Trophoblast cell (in vitro differentiated cells and primary cell): ENCODE measurements around the gene COMMD1.

Experiments
- DNase-seq, 2 donors: peaks; one replicate each; pipeline ENCODE4 v3.0.0-alpha.2; 2016
- H2AFZ ChIP-seq: 2 replicates; pipeline ENCODE4 v1.6.1; 2013; ENCODE audit warnings: low read length, moderate library complexity, mild to moderate bottlenecking; ENCODE audit not compliant: insufficient read depth, poor library complexity
- H2AK5ac ChIP-seq: 2 replicates; pipeline ENCODE4 v1.6.1; 2013; ENCODE audit warnings: mild to moderate bottlenecking, low read length
- H2BK120ac ChIP-seq: 2 replicates; pipeline ENCODE4 v1.6.1; 2013; ENCODE audit warnings: low read length, mild to moderate bottlenecking, moderate library complexity; ENCODE audit not compliant: insufficient read depth, poor library complexity
- H2BK12ac ChIP-seq: 2 replicates; pipeline ENCODE4 v1.6.1; 2013; ENCODE audit warnings: mild to moderate bottlenecking, low read length, moderate library complexity
- H2BK5ac ChIP-seq: 2 replicates; pipeline ENCODE4 v1.6.1; 2013; ENCODE audit warnings: low read length, low read depth, moderate library complexity, mild to moderate bottlenecking; ENCODE audit not compliant: poor library complexity
- H3K14ac ChIP-seq: 2 replicates; pipeline ENCODE4 v1.6.1; 2013; ENCODE audit warnings: mild to moderate bottlenecking, low read length
- H3K18ac ChIP-seq: 2 replicates; pipeline ENCODE4 v1.6.1; 2013; ENCODE audit warnings: mild to moderate bottlenecking, low read length
- H3K23ac ChIP-seq: 2 replicates; pipeline ENCODE4 v1.6.1; 2013; ENCODE audit warnings: low read length
- H3K27ac ChIP-seq: 2 replicates; pipeline ENCODE4 v1.5.1; 2013; ENCODE audit warnings: low read depth, mild to moderate bottlenecking, inconsistent platforms, low read length, moderate library complexity
- H3K27me3 ChIP-seq: 2 replicates; pipeline ENCODE4 v1.6.1; 2013; ENCODE audit warnings: inconsistent platforms, mild to moderate bottlenecking, low read length, moderate library complexity; ENCODE audit not compliant: insufficient read depth
- H3K36me3 ChIP-seq, 2 experiments: 1 replicate in 1 of 2; 2 replicates in 1 of 2; pipeline ENCODE4 v1.6.1; 2013; ENCODE audit warnings: low read length in 2 of 2, mild to moderate bottlenecking in 2 of 2, moderate library complexity in 1 of 2; ENCODE audit not compliant: insufficient read depth in 2 of 2, control insufficient read depth in 1 of 2
- H3K4ac ChIP-seq: 2 replicates; pipeline ENCODE4 v1.6.1; 2013; ENCODE audit warnings: low read depth, mild to moderate bottlenecking, low read length, moderate library complexity
- H3K4me1 ChIP-seq, 2 experiments: 1 replicate in 1 of 2; 2 replicates in 1 of 2; pipeline ENCODE4 v1.6.1; 2013; ENCODE audit warnings: low read length in 2 of 2, mild to moderate bottlenecking in 2 of 2, moderate library complexity in 1 of 2; ENCODE audit not compliant: insufficient read depth in 2 of 2, control insufficient read depth in 1 of 2
- H3K4me2 ChIP-seq: 2 replicates; pipeline ENCODE4 v1.6.1; 2013; ENCODE audit warnings: inconsistent platforms, mild to moderate bottlenecking, low read length, moderate library complexity
- H3K4me3 ChIP-seq: 2 replicates; pipeline ENCODE4 v1.5.1; 2013; ENCODE audit warnings: mild to moderate bottlenecking, low read depth, low read length, inconsistent platforms
- H3K79me1 ChIP-seq: one replicate; pipeline ENCODE4 v1.6.1; 2013; ENCODE audit warnings: low read length
- H3K79me2 ChIP-seq: 2 replicates; pipeline ENCODE4 v1.6.1; 2013; ENCODE audit warnings: low read length, mild to moderate bottlenecking; ENCODE audit not compliant: control insufficient read depth, insufficient read depth, poor library complexity
- H3K9ac ChIP-seq: 2 replicates; pipeline ENCODE4 v1.6.1; 2013; ENCODE audit warnings: mild to moderate bottlenecking, low read length
- H3K9me3 ChIP-seq: 2 replicates; pipeline ENCODE4 v1.6.1; 2013; ENCODE audit warnings: low read depth, mild to moderate bottlenecking, control low read depth, inconsistent platforms, low read length; ENCODE audit not compliant: insufficient read depth
- H4K12ac ChIP-seq: 2 replicates; pipeline ENCODE4 v1.6.1; 2013; ENCODE audit warnings: low read depth, mild to moderate bottlenecking, low read length, moderate library complexity
- H4K8ac ChIP-seq: 2 replicates; pipeline ENCODE4 v1.6.1; 2013; ENCODE audit warnings: low read depth, mild to moderate bottlenecking, low read length, moderate library complexity
- H4K91ac ChIP-seq: one replicate; pipeline ENCODE4 v1.6.1; 2013; ENCODE audit warnings: low read depth, mild to moderate bottlenecking, low read length, moderate library complexity
- WGBS: extraction: QIAGEN DNeasy Blood & Tissue Kit; methylation state at CpG from one replicate; pipeline ENCODE4 v1.1.7; 2013; ENCODE audit warnings: missing lambda C conversion rate; ENCODE audit not compliant: insufficient read length, insufficient coverage; ENCODE audit errors: extremely low coverage; 5-methylcytosine and 5-hydroxymethylcytosine counted together

COMMD1 gene

DNA sequence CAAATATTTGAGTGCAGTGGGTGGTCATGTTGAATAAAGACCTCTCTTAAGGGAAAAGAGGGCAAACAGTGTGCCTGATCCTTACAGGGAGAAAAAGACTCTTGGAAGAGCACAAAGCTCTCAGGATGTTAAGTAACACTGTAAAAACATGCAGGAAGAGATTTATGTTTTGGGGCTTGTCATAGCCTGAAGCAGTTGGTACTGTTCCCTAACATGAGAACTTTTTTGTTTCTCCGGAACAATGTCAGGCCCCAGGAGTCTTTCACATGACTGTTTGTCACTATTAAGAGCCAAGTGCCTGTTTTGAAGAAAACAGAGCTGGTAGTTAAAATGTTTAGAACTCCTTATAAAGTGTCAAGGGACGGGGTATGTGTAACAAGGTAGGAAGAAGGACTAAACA, 206.7 kb downstream of the COMMD1 start:
- Histone ChIP-seq H3K14ac (no peak overlapping the region), H3K27me3 (no peaks in the 10 kb centered on the region), H3K4ac (no peak overlapping the region), H3K4me3 (no peak overlapping the region), H2BK120ac (no peak overlapping the region), H2BK12ac (no peak overlapping the region), H4K8ac (no peak overlapping the region), H4K91ac (no peak overlapping the region), H3K18ac (no peak overlapping the region), H2BK5ac (no peak overlapping the region), H3K23ac (no peak overlapping the region), H3K36me3 (no peaks in the 10 kb centered on the region), H3K4me2 (no peak overlapping the region), H3K27ac (peak overlapping the region; percentile 8), H2AK5ac (no peak overlapping the region), H3K4me1 (peaks cover 2 to 6% of the 10 kb centered on the region in 2 experiments), H3K9ac (no peak overlapping the region), H3K79me1 (peaks cover 2% of the 10 kb centered on the region), H3K79me2 (no peaks in the 10 kb centered on the region), H2AFZ (no peak overlapping the region), H4K12ac (no peak overlapping the region), H3K9me3 (no peaks in the 10 kb centered on the region)
- no CpG with 5 or more reads among the region's 2 CpGs for WGBS
- DNase-seq: no peak

DNA sequence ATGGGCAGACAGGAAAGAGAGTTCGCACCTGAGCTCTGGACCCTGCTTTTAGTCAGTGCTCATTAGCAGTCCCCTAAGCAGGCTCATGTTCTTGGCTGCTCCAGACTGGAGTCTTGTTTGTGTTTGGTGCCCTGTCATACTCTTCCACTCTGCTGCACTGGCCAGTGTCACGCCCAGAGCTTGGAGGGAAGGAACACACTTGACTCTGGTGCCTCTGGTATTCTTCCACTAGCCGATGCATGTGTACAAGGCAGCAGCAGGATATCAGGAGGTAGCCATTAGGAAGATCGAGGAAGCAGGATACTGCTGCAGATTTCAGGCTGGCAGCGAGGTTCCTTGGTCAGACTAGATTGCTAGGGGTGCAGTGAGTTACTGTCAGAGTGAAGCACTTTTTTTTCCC, 209.1 kb downstream of the COMMD1 start:
- peaks cover 2 to 6% of the 10 kb centered on the region in 2 experiments for H3K4me1 ChIP-seq
- H3K4ac ChIP-seq: no peak overlapping the region
- H3K27ac ChIP-seq: no peak overlapping the region
- H3K9me3 ChIP-seq: no peaks in the 10 kb centered on the region
- H2BK12ac ChIP-seq: no peak overlapping the region
- no peak overlapping the region for H2BK5ac ChIP-seq
- no peak overlapping the region for H4K8ac ChIP-seq
- H2AK5ac ChIP-seq: no peak overlapping the region
- no peak overlapping the region for H3K9ac ChIP-seq
- H3K36me3 ChIP-seq: no peaks in the 10 kb centered on the region
- no peak overlapping the region for H2BK120ac ChIP-seq
- no peak overlapping the region for H4K12ac ChIP-seq
- H3K79me1 ChIP-seq: peaks cover 2% of the 10 kb centered on the region
- WGBS: no CpG with 5 or more reads among the region's 5 CpGs
- H3K27me3 ChIP-seq: no peaks in the 10 kb centered on the region
- no peak overlapping the region for H3K14ac ChIP-seq
- no peak overlapping the region for H2AFZ ChIP-seq
- H3K4me3 ChIP-seq: no peak overlapping the region
- H3K79me2 ChIP-seq: no peaks in the 10 kb centered on the region
- no peak overlapping the region for H3K4me2 ChIP-seq
- no peak for DNase-seq
- no peak overlapping the region for H3K18ac ChIP-seq
- no peak overlapping the region for H4K91ac ChIP-seq
- no peak overlapping the region for H3K23ac ChIP-seq

DNA sequence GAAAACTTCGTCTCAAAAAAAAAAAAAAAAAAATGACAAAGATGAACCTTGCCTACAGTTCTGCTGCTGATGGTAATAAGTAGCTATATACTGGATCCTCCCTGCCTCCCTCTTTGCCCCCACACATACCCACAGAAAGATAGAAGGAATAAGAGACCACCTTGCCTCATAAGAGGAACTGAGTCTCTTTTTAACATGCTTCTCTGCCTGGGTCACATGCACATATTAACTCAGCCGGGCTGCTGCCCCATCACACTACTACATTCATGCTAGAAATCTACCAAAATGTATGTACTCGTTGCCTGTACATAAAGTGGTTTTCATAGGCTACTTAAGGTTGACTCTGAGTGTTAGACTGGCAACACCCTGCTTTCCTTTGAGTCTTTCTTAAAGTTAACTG, 211.5 kb downstream of the COMMD1 start:
- Histone ChIP-seq H3K23ac (no peak overlapping the region), H3K36me3 (no peaks in the 10 kb centered on the region), H3K27ac (no peak overlapping the region), H3K9ac (no peak overlapping the region), H4K91ac (no peak overlapping the region), H3K27me3 (no peaks in the 10 kb centered on the region), H3K79me1 (no peaks in the 10 kb centered on the region), H4K12ac (no peak overlapping the region), H4K8ac (no peak overlapping the region), H2AK5ac (no peak overlapping the region), H3K14ac (no peak overlapping the region), H2BK12ac (no peak overlapping the region), H3K4ac (no peak overlapping the region), H2BK120ac (no peak overlapping the region), H3K79me2 (no peaks in the 10 kb centered on the region), H3K4me2 (no peak overlapping the region), H3K18ac (no peak overlapping the region), H2BK5ac (no peak overlapping the region), H2AFZ (no peak overlapping the region), H3K9me3 (no peaks in the 10 kb centered on the region), H3K4me3 (no peak overlapping the region), H3K4me1 (peaks cover 2 to 4% of the 10 kb centered on the region in 2 experiments)
- DNase-seq: no peak
- no CpG with 5 or more reads among the region's 3 CpGs for WGBS

DNA sequence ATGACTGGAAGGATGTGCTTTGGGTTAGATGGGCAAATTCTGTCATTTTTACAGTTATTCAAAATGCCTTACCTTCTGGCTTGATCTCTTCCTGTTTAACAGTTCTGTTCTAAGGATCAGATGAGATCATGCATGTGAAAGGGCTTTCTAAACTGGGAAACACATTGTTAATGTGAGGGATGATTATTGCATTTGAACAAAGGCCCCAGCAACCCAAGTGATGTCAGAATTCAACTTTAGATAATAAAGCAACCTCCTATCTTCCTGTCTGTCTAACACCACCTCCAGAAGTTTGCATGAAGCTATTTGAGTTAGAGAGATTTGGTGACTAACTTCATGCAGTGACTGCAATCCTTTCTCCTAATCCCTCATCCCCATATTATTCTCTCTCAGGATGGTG, 212.7 kb downstream of the COMMD1 start:
- no peak overlapping the region for H2BK120ac ChIP-seq
- H3K9ac ChIP-seq: no peak overlapping the region
- H3K79me2 ChIP-seq: no peaks in the 10 kb centered on the region
- no peaks in the 10 kb centered on the region for H3K79me1 ChIP-seq
- no peak overlapping the region for H4K8ac ChIP-seq
- no peak overlapping the region for H2BK12ac ChIP-seq
- H3K4me1 ChIP-seq: peaks cover 0 to 2% of the 10 kb centered on the region in 2 experiments
- no peak overlapping the region for H3K14ac ChIP-seq
- no peak for DNase-seq
- H3K4me3 ChIP-seq: no peak overlapping the region
- H3K27me3 ChIP-seq: no peaks in the 10 kb centered on the region
- no peak overlapping the region for H4K12ac ChIP-seq
- no peak overlapping the region for H2BK5ac ChIP-seq
- H3K4ac ChIP-seq: no peak overlapping the region
- no peak overlapping the region for H3K18ac ChIP-seq
- H2AFZ ChIP-seq: no peak overlapping the region
- no peak overlapping the region for H3K4me2 ChIP-seq
- H3K9me3 ChIP-seq: no peaks in the 10 kb centered on the region
- no peak overlapping the region for H3K23ac ChIP-seq
- H2AK5ac ChIP-seq: peak overlapping the region; percentile 69
- H4K91ac ChIP-seq: no peak overlapping the region
- H3K36me3 ChIP-seq: no peaks in the 10 kb centered on the region
- H3K27ac ChIP-seq: no peak overlapping the region
